Panc1 (cell line): Measurements from ENCODE around the gene NBL1. TPM values are rescaled to one million over a fixed set of nuclear protein-coding genes. Genes with fewer than 3 reads are reported as not detected.

Experiments
- ATAC-seq: fragments of 200-7000 bp; cut with Tn5 transposase; 2 replicates; pipeline ENCODE4 v1.9.1; 2020; ENCODE audit warnings: mild to moderate bottlenecking, moderate library complexity
- BruUV-seq: library from RNA; stranded (reverse); fragments of 400-500 nt; replicated peaks from 2 replicates; lab custom pipeline; 2021; lab: Mats Ljungman, UMichigan
- CTCF ChIA-PET: fragments of 300-600 bp; sonication (Branson Sonifier 250); formaldehyde crosslinking; loops from one replicate; lab custom pipeline; 2022; ENCODE audit warnings: antibody characterized with exemption; lab: Charles Lee
- POLR2A ChIA-PET: fragments of 300-600 bp; sonication (Branson Sonifier 250); formaldehyde crosslinking; loops from one replicate; lab custom pipeline; 2022; ENCODE audit warnings: antibody characterized with exemption; lab: Charles Lee
- DNase-seq: peaks from one replicate; pipeline ENCODE4 v3.0.0-alpha.2; 2010; ENCODE audit warnings: low read depth, low spot score
- H3K27ac ChIP-seq: 2 replicates; pipeline ENCODE4 v1.5.1; 2011; ENCODE audit warnings: mild to moderate bottlenecking, low read length, inconsistent platforms
- H3K27me3 ChIP-seq: fragments of 200-500 bp; sonication (Bioruptor generic); 2 replicates; pipeline ENCODE4 v1.6.0; 2014; ENCODE audit warnings: low read length, inconsistent platforms; ENCODE audit not compliant: control insufficient read depth, insufficient read depth
- H3K36me3 ChIP-seq: fragments of 200-500 bp; sonication (Bioruptor generic); 2 replicates; pipeline ENCODE4 v1.5.1; 2014; ENCODE audit warnings: inconsistent platforms, mild to moderate bottlenecking, low read length, moderate library complexity; ENCODE audit not compliant: control insufficient read depth, insufficient read depth
- H3K4me1 ChIP-seq: 2 replicates; pipeline ENCODE4 v1.5.1; 2011; ENCODE audit warnings: inconsistent platforms, mild to moderate bottlenecking, low read length, moderate library complexity; ENCODE audit not compliant: control insufficient read depth, insufficient read depth
- H3K4me3 ChIP-seq, 2 experiments: 2 replicates each; pipeline ENCODE4 v1.5.1; 2011 to 2012; ENCODE audit warnings: low read depth in 2 of 2, low read length in 2 of 2, mild to moderate bottlenecking in 2 of 2, inconsistent platforms in 1 of 2, moderate library complexity in 1 of 2
- H3K9me3 ChIP-seq: fragments of 200-500 bp; sonication (Bioruptor generic); 2 replicates; pipeline ENCODE4 v1.5.1; 2014; ENCODE audit warnings: low read depth, mild to moderate bottlenecking, inconsistent platforms, low read length, moderate library complexity; ENCODE audit not compliant: control insufficient read depth, insufficient read depth
- POLR2AphosphoS5 ChIP-seq: IDR thresholded peaks from 2 replicates; pipeline ENCODE4 v1.6.1; 2012; ENCODE audit warnings: mild to moderate bottlenecking, low read depth, low read length, moderate library complexity
- SIN3A ChIP-seq: IDR thresholded peaks from 2 replicates; pipeline ENCODE4 v1.6.1; 2012; ENCODE audit warnings: low read depth, mild to moderate bottlenecking, low read length, moderate library complexity, borderline replicate concordance; ENCODE audit not compliant: insufficient read depth
- TCF7L2 ChIP-seq: IDR thresholded peaks from 2 replicates; pipeline ENCODE4 v1.6.1; 2011; ENCODE audit warnings: mild to moderate bottlenecking, low read depth, low read length, inconsistent platforms
- in situ Hi-C: cut with HindIII; loops from 2 replicates; pipeline ENCODE4 v1.10.0; 2016; ENCODE audit warnings: low sequenced_read_pairs, low pct_unique_long_range_greater_than_20kb
- intact Hi-C: fragments of 100-400 bp; cut with micrococcal nuclease; formaldehyde crosslinking; loops from one replicate; pipeline ENCODE4 v1.10.0; 2022; ENCODE audit not compliant: unreplicated experiment
- total RNA-seq: library from RNA; stranded (reverse); gene quantifications from one replicate; pipeline ENCODE4 v1.2.1, GENCODE V29; 2021; ENCODE audit not compliant: unreplicated experiment
- TF ChIP-seq, protein P1 (sequence below): fragments of 450-650 bp; IDR thresholded peaks from 2 replicates; pipeline ENCODE4 v1.5.1; 2017; ENCODE audit warnings: mild to moderate bottlenecking
- TF ChIP-seq, protein P2 (sequence below), 2 experiments: IDR thresholded peaks; 2 replicates each; pipeline ENCODE4 v1.6.1; 2011 to 2012; ENCODE audit warnings: low read depth in 2 of 2, control low read depth in 1 of 2, low read length in 1 of 2, mild to moderate bottlenecking in 1 of 2, moderate library complexity in 1 of 2; ENCODE audit not compliant: insufficient read depth in 1 of 2

The NBL1 gene
- total RNA-seq, 1 experiment from 2014 or later: 191 TPM

DNA sequence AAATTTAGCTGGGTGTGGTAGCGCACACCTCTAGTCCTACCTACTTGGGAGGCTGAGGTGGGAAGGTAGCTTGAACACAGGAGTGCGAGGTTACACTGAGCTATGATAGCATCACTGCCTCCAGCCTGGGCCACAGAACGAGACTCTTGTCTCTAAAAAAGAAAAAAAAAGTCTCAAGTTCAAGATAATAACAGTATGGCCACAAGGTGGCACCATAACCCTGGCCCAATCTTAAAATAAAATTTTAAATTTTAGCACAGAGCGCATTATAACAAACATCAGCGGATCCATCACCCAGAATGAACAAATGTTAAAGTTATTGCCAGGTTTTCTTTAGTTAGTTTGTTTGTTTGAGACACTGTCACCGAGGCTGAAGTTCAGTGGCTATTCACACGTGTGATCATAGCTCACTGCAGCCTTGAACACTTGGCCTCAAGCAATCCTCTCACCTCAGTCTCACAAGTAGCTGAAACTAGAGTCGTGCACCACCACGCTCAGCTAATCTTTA lies 17.7 kb downstream of the NBL1 start:
- in situ Hi-C loops (no loop called here), intact Hi-C loops (loop anchor here (2.0 kb wide), 1 partner anchor 45 kb away; no protein-coding TSS in a partner anchor)
- peaks cover 5% of the 10 kb centered on the region; the same call in 1 of the 2 replicates for H3K27me3 ChIP-seq
- TF ChIP-seq POLR2AphosphoS5: no peak
- TF ChIP-seq, protein P1, sequence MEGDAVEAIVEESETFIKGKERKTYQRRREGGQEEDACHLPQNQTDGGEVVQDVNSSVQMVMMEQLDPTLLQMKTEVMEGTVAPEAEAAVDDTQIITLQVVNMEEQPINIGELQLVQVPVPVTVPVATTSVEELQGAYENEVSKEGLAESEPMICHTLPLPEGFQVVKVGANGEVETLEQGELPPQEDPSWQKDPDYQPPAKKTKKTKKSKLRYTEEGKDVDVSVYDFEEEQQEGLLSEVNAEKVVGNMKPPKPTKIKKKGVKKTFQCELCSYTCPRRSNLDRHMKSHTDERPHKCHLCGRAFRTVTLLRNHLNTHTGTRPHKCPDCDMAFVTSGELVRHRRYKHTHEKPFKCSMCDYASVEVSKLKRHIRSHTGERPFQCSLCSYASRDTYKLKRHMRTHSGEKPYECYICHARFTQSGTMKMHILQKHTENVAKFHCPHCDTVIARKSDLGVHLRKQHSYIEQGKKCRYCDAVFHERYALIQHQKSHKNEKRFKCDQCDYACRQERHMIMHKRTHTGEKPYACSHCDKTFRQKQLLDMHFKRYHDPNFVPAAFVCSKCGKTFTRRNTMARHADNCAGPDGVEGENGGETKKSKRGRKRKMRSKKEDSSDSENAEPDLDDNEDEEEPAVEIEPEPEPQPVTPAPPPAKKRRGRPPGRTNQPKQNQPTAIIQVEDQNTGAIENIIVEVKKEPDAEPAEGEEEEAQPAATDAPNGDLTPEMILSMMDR: peak; percentile 88
- TF ChIP-seq TCF7L2: no peak
- TF ChIP-seq SIN3A: no peak
- TF ChIP-seq, protein P2, sequence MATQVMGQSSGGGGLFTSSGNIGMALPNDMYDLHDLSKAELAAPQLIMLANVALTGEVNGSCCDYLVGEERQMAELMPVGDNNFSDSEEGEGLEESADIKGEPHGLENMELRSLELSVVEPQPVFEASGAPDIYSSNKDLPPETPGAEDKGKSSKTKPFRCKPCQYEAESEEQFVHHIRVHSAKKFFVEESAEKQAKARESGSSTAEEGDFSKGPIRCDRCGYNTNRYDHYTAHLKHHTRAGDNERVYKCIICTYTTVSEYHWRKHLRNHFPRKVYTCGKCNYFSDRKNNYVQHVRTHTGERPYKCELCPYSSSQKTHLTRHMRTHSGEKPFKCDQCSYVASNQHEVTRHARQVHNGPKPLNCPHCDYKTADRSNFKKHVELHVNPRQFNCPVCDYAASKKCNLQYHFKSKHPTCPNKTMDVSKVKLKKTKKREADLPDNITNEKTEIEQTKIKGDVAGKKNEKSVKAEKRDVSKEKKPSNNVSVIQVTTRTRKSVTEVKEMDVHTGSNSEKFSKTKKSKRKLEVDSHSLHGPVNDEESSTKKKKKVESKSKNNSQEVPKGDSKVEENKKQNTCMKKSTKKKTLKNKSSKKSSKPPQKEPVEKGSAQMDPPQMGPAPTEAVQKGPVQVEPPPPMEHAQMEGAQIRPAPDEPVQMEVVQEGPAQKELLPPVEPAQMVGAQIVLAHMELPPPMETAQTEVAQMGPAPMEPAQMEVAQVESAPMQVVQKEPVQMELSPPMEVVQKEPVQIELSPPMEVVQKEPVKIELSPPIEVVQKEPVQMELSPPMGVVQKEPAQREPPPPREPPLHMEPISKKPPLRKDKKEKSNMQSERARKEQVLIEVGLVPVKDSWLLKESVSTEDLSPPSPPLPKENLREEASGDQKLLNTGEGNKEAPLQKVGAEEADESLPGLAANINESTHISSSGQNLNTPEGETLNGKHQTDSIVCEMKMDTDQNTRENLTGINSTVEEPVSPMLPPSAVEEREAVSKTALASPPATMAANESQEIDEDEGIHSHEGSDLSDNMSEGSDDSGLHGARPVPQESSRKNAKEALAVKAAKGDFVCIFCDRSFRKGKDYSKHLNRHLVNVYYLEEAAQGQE (IDR thresholded peaks at IDR 0.05; ENCODE audit: insufficient read depth in 1 of 2, low read depth in 2 of 2, low read length in 1 of 2): no peak
- ChIA-PET POLR2A (interaction anchor here (1.5 kb wide), 1 partner anchor 54 kb away, joined by 3 read pairs; no protein-coding TSS in a partner anchor), CTCF (interaction anchor here (0.6 to 4.4 kb wide), 10 partner anchors 8 to 487 kb away, joined by 3 to 57 read pairs (median 3); no protein-coding TSS in a partner anchor)
- no peak for ATAC-seq
- H3K27ac ChIP-seq: no peak overlapping the region
- BruUV-seq: no TSS peak
- DNase-seq: no peak
- no peaks in the 10 kb centered on the region for H3K9me3 ChIP-seq
- no peaks in the 10 kb centered on the region for H3K36me3 ChIP-seq
- no peak overlapping the region for H3K4me3 ChIP-seq
- H3K4me1 ChIP-seq: peaks cover 12% of the 10 kb centered on the region

DNA sequence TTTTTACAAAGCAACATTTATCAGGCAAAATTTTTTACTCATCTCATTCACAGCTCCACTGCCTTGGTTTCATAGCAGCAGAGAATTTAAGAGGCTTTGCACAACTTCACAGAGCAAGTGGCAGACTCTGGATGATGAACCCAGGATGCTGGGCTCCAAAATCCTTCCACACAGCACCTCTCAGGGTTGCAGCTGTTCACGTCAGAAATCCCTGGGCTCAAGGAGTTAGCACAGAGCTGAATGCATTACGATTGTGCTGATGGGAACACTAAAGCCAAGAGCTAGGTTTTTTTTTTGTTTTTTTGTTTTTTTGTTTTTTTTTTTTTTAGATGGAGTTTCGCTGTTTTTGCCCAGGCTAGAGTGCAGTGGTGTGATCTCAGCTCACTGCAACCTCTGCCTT lies 18.2 kb downstream of the NBL1 start:
- intact Hi-C loops: loop anchor here (2.0 kb wide), 1 partner anchor 44 kb away; no protein-coding TSS in a partner anchor
- POLR2A ChIA-PET: interaction anchor here (1.5 kb wide), 1 partner anchor 54 kb away, joined by 3 read pairs; no protein-coding TSS in a partner anchor

More for the DNA sequence above, 18.2 kb downstream of the NBL1 start:
- Histone ChIP-seq H3K36me3 (no peaks in the 10 kb centered on the region), H3K9me3 (no peaks in the 10 kb centered on the region), H3K4me3 (no peak overlapping the region), H3K4me1 (peaks cover 12% of the 10 kb centered on the region), H3K27me3 (peaks cover 5% of the 10 kb centered on the region; the same call in 1 of the 2 replicates), H3K27ac (no peak overlapping the region)
- BruUV-seq: no TSS peak
- ATAC-seq (no peak), DNase-seq (no peak)
- in situ Hi-C loops: no loop called here
- CTCF ChIA-PET: interaction anchor here (0.6 to 4.4 kb wide), 8 partner anchors 9 to 491 kb away, joined by 3 to 57 read pairs (median 3); no protein-coding TSS in a partner anchor
- TF ChIP-seq, protein P2 (IDR thresholded peaks at IDR 0.05; ENCODE audit: insufficient read depth in 1 of 2, low read depth in 2 of 2, low read length in 1 of 2): no peak
- TF ChIP-seq POLR2AphosphoS5 (no peak), TCF7L2 (no peak), SIN3A (no peak)
- TF ChIP-seq, protein P1: no peak
